ENCODE data around the gene MACROH2A1.

Gene MACROH2A1

GRCh38 chr5:135388860-135389435 lies 10.1 kb downstream of the MACROH2A1 start:
- no peak for TF ChIP-seq CTCF (IDR thresholded peaks at IDR 0.05; ENCODE audit: extremely low read depth, missing control alignments)
- no peak for DNase-seq (ENCODE audit: low spot score)

GRCh38 chr5:135387629-135387960 lies 11.4 kb downstream of the MACROH2A1 start:
- no peak for DNase-seq (ENCODE audit: low spot score)
- no peak for TF ChIP-seq CTCF (IDR thresholded peaks at IDR 0.05; ENCODE audit: extremely low read depth, missing control alignments)

GRCh38 chr5:135386886-135387628 lies 12.0 kb downstream of the MACROH2A1 start:
- TF ChIP-seq CTCF (IDR thresholded peaks at IDR 0.05; ENCODE audit: extremely low read depth, missing control alignments): no peak
- DNase-seq (ENCODE audit: low spot score): no peak

- no peak for TF ChIP-seq CTCF (IDR thresholded peaks at IDR 0.05; ENCODE audit: extremely low read depth, missing control alignments)
- no peak for DNase-seq (ENCODE audit: low spot score)
Measured at GRCh38 chr5:135386096-135386495, 12.9 kb downstream of the MACROH2A1 start.

DNA sequence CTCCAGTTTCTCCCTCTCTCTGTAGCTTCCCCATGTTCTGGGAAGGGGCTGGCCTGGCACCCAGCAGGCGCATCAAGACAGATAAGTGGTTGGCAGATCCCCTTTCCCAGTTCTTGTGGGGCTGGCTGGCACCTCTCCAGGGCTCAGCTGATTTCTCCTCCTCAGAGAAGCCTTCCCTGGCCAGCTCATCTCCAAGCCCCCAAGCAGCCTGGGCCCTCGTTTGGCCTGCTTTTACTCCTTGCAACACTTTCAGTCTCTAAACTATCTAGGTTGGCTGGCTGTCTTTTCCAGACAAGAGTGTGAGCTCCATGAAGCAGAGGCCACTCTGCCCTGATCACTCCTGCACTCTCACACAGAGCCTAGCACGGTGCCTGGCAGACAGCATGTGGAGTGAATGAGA lies 13.5 kb downstream of the MACROH2A1 start:
- TF ChIP-seq CTCF (IDR thresholded peaks at IDR 0.05; ENCODE audit: extremely low read depth, missing control alignments): no peak
- no peak for DNase-seq (ENCODE audit: low spot score)

- no peak for TF ChIP-seq CTCF (IDR thresholded peaks at IDR 0.05; ENCODE audit: extremely low read depth, missing control alignments)
- DNase-seq (ENCODE audit: low spot score): no peak
Measured at GRCh38 chr5:135384898-135385297, 14.1 kb downstream of the MACROH2A1 start.

DNA sequence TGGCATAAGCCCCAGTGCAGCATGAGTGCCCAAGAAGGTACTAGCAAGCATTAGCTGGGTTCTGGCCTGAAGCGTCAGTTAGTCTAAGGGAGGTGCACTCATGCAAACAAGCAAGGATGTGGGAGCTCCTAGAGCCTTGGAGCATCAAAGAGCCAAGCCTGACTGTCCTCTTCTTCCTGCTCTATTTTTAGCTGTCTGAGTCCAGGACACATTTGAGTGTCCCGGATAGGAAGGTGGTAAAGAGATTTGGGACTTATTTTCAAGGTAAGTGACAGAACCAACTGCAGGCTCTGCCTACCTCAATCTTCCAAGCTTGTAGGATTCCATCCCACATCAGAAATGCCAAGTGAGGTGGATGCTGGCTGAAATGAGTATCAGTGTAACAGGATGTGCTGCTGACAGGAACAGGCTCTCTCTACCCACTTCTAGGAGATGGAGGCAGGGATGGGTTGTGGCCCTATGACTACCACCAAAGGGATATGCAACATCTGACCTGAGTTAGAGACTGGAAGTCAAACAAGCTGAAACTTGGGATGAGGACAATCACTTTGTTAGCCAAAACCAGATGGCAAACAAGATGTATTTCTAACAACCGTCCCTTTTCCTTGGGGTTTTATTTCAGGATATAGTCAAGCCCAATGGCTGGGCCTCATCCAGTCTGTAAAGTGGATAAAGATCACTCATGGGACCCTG lies 15.1 kb downstream of the MACROH2A1 start:
- no peak for TF ChIP-seq CTCF (IDR thresholded peaks at IDR 0.05; ENCODE audit: extremely low read depth, missing control alignments)
- DNase-seq (ENCODE audit: low spot score): no peak

Data from GM20000 (cell line).